ENCODE measurements around the gene OR7D4.

OR7D4 gene

GRCh38 chr19:9175326-9175725, 44.1 kb downstream of the OR7D4 start:
- H3K36me3 ChIP-seq (ENCODE audit: control insufficient read depth in 2 of 2, insufficient read depth in 1 of 2, low read length in 2 of 2), result no peaks in the 10 kb centered on the region; a peak in 1 of 3 replicates
- H3K9me3 ChIP-seq (ENCODE audit: control insufficient read depth, insufficient read depth, low read depth, low read length), result no peaks in the 10 kb centered on the region; the same call in 1 of the 2 replicates
- H3K4me1 ChIP-seq (ENCODE audit: control insufficient read depth, insufficient read depth, low read length), result no peaks in the 10 kb centered on the region
- H3K27ac ChIP-seq (ENCODE audit: extremely low read depth, low read depth, low read length), result no peak overlapping the region
- H3K4me3 ChIP-seq (ENCODE audit: low read depth, low read length), result no peak overlapping the region
- CTCF ChIA-PET, result no interaction called here
- TF ChIP-seq ZSCAN30 (tag by site-specific recombination; IDR thresholded peaks at IDR 0.05) (no peak), ZNF529 (tag by site-specific recombination; IDR thresholded peaks at IDR 0.05; ENCODE audit: insufficient replicate concordance) (no peak), ZNF2 (tag by site-specific recombination; IDR thresholded peaks at IDR 0.05) (no peak), ZNF837 (tag by site-specific recombination; IDR thresholded peaks at IDR 0.05) (no peak), YY1 (tag by site-specific recombination; IDR thresholded peaks at IDR 0.05) (no peak), OSR2 (tag by site-specific recombination; IDR thresholded peaks at IDR 0.05) (no peak), ZNF138 (tag by site-specific recombination; IDR thresholded peaks at IDR 0.05; ENCODE audit: borderline replicate concordance) (no peak), ZNF76 (tag by site-specific recombination; IDR thresholded peaks at IDR 0.05; ENCODE audit: borderline replicate concordance, low read depth) (no peak), ZNF366 (tag by site-specific recombination; conservative IDR thresholded peaks at IDR 0.05) (no peak), TSHZ1 (tag by site-specific recombination; IDR thresholded peaks at IDR 0.05; ENCODE audit: borderline replicate concordance) (no peak), ZNF645 (tag by site-specific recombination; IDR thresholded peaks at IDR 0.05) (no peak), ZNF549 (tag by site-specific recombination; IDR thresholded peaks at IDR 0.05) (no peak), ZNF155 (tag by site-specific recombination; IDR thresholded peaks at IDR 0.05) (no peak), ZNF426 (tag by site-specific recombination; IDR thresholded peaks at IDR 0.05) (no peak), ZNF707 (tag by site-specific recombination; IDR thresholded peaks at IDR 0.05) (no peak)
- TF ChIP-seq, protein P1, sequence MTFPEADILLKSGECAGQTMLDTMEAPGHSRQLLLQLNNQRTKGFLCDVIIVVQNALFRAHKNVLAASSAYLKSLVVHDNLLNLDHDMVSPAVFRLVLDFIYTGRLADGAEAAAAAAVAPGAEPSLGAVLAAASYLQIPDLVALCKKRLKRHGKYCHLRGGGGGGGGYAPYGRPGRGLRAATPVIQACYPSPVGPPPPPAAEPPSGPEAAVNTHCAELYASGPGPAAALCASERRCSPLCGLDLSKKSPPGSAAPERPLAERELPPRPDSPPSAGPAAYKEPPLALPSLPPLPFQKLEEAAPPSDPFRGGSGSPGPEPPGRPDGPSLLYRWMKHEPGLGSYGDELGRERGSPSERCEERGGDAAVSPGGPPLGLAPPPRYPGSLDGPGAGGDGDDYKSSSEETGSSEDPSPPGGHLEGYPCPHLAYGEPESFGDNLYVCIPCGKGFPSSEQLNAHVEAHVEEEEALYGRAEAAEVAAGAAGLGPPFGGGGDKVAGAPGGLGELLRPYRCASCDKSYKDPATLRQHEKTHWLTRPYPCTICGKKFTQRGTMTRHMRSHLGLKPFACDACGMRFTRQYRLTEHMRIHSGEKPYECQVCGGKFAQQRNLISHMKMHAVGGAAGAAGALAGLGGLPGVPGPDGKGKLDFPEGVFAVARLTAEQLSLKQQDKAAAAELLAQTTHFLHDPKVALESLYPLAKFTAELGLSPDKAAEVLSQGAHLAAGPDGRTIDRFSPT (tag by site-specific recombination; IDR thresholded peaks at IDR 0.05), result no peak
- TF ChIP-seq, protein P2, sequence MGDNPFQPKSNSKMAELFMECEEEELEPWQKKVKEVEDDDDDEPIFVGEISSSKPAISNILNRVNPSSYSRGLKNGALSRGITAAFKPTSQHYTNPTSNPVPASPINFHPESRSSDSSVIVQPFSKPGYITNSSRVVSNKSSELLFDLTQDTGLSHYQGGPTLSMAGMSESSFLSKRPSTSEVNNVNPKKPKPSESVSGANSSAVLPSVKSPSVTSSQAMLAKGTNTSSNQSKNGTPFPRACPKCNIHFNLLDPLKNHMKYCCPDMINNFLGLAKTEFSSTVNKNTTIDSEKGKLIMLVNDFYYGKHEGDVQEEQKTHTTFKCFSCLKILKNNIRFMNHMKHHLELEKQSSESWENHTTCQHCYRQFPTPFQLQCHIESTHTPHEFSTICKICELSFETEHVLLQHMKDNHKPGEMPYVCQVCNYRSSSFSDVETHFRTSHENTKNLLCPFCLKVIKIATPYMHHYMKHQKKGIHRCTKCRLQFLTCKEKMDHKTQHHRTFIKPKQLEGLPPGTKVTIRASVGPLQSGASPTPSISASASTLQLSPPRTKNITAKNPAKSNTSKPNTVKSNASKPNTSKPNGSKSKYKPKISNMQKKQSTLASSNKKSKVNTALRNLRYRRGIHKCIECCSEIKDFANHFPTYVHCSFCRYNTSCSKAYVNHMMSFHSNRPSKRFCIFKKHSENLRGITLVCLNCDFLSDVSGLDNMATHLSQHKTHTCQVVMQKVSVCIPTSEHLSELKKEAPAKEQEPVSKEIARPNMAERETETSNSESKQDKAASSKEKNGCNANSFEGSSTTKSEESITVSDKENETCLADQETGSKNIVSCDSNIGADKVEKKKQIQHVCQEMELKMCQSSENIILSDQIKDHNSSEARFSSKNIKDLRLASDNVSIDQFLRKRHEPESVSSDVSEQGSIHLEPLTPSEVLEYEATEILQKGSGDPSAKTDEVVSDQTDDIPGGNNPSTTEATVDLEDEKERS (tag by site-specific recombination; IDR thresholded peaks at IDR 0.05), result no peak
- TF ChIP-seq, protein P3, sequence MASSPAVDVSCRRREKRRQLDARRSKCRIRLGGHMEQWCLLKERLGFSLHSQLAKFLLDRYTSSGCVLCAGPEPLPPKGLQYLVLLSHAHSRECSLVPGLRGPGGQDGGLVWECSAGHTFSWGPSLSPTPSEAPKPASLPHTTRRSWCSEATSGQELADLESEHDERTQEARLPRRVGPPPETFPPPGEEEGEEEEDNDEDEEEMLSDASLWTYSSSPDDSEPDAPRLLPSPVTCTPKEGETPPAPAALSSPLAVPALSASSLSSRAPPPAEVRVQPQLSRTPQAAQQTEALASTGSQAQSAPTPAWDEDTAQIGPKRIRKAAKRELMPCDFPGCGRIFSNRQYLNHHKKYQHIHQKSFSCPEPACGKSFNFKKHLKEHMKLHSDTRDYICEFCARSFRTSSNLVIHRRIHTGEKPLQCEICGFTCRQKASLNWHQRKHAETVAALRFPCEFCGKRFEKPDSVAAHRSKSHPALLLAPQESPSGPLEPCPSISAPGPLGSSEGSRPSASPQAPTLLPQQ (tag by site-specific recombination; IDR thresholded peaks at IDR 0.05), result no peak
- TF ChIP-seq, protein P4, sequence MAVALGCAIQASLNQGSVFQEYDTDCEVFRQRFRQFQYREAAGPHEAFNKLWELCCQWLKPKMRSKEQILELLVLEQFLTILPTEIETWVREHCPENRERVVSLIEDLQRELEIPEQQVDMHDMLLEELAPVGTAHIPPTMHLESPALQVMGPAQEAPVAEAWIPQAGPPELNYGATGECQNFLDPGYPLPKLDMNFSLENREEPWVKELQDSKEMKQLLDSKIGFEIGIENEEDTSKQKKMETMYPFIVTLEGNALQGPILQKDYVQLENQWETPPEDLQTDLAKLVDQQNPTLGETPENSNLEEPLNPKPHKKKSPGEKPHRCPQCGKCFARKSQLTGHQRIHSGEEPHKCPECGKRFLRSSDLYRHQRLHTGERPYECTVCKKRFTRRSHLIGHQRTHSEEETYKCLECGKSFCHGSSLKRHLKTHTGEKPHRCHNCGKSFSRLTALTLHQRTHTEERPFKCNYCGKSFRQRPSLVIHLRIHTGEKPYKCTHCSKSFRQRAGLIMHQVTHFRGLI (tag by site-specific recombination; IDR thresholded peaks at IDR 0.05), result no peak
- POLR2A ChIA-PET, result no interaction called here

Data from HEK293 (cell line).